ENCODE results near the gene CFAP299. TPM values are rescaled to one million over a fixed set of nuclear protein-coding genes. Genes with fewer than 3 reads are reported as not detected.

CFAP299 gene
- total RNA-seq, 2 experiments from 2014 or later: 0.63 to 3.7 TPM

DNA sequence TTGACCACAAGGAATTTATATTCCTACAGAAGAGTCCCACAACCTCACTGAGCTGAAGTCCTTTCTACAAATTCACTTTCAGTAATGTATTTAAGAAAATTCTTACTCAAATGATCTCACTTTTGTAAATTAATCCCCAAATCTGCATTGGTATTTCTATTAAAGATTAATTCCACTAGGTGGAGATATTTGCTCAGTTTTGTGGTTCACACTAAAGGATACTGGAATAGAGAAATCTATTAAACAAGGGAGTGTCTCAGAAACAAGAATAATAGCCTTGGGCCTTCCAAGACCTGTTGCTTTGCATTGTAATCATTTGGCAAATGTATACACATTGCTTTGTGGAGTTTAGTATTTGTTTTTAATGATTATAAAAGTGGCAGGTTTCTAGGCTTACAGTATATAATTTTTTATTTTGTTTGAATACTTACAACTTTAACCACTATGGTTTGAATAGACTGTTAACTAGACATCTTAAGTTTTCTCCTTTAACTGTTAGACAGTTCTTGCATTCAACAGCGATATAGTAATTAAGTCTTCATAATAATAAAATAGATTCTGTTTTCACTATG, 25.9 kb downstream of the CFAP299 start:
- ChIA-PET CTCF (ENCODE audit: unreplicated experiment) (no interaction called here), POLR2A (interaction anchor here (0.6 to 2.6 kb wide), 4 partner anchors 669 to 693 kb away, joined by 3 to 16 read pairs (median 10); partner anchors contain the start of gene BMP3)
- Histone ChIP-seq H2AFZ (ENCODE audit: low read length) (no peak overlapping the region), H3K9me2 (ENCODE audit: insufficient read depth, low read length) (no peaks in the 10 kb centered on the region), H4K20me1 (ENCODE audit: insufficient read depth, low read length) (no peaks in the 10 kb centered on the region), H3K36me3 (ENCODE audit: insufficient read depth, low read length) (peaks cover 20% of the 10 kb centered on the region), H3K4me2 (ENCODE audit: low read length) (no peak overlapping the region), H3K27ac (ENCODE audit: low read depth, low read length, poor library complexity, severe bottlenecking) (no peak overlapping the region), H3K9me3 (ENCODE audit: low read length) (peaks cover 19% of the 10 kb centered on the region), H3K79me2 (ENCODE audit: insufficient read depth, low read depth, low read length) (no peaks in the 10 kb centered on the region), H3K4me1 (ENCODE audit: insufficient read depth, low read length, poor library complexity, severe bottlenecking) (peaks cover 32% of the 10 kb centered on the region), H3K4me3 (ENCODE audit: low read depth, low read length, poor library complexity, severe bottlenecking) (no peak overlapping the region)
- intact Hi-C loops (cut with micrococcal nuclease; ENCODE audit: unreplicated experiment): loop anchor here (1.0 kb wide), 1 partner anchor 1045 kb away; no protein-coding TSS in a partner anchor
- BruUV-seq (replicated peaks): no TSS peak
- DNase-seq (ENCODE audit: low spot score): peak; percentile 76
- TF ChIP-seq, protein P1, sequence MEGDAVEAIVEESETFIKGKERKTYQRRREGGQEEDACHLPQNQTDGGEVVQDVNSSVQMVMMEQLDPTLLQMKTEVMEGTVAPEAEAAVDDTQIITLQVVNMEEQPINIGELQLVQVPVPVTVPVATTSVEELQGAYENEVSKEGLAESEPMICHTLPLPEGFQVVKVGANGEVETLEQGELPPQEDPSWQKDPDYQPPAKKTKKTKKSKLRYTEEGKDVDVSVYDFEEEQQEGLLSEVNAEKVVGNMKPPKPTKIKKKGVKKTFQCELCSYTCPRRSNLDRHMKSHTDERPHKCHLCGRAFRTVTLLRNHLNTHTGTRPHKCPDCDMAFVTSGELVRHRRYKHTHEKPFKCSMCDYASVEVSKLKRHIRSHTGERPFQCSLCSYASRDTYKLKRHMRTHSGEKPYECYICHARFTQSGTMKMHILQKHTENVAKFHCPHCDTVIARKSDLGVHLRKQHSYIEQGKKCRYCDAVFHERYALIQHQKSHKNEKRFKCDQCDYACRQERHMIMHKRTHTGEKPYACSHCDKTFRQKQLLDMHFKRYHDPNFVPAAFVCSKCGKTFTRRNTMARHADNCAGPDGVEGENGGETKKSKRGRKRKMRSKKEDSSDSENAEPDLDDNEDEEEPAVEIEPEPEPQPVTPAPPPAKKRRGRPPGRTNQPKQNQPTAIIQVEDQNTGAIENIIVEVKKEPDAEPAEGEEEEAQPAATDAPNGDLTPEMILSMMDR (conservative IDR thresholded peaks at IDR 0.05; ENCODE audit: low read length): peak; percentile 93
- no peak for TF ChIP-seq EZH2phosphoT487 (IDR thresholded peaks at IDR 0.05; ENCODE audit: borderline replicate concordance, low read depth, low read length)

DNA sequence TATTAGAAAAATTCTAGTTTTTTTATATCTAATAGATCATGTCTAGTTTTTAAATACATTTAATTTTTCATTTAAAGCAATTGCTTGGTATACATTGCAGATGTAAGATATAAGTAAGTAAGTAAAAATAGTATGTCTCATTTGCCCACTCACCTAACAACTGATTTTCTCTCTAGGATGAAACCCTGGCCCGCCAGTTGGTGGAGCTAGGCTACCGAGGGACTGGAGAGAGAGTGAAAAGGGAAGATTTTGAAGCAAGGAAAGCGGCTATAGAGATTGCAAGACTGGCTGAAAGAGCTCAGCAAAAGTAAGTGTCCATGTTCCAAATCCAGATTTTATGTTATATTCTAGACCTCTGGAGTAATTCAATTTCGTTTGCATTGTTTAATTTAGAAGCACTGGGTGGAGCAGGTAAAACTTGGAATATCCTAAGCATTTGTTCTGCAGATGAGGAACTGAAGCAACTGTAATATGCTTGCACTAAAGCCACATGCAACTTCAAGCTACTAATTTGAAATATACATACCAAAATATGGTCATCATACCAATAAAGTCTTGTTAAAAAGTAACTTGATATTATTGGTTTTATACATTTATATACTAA, 27.1 kb downstream of the CFAP299 start:
- Histone ChIP-seq H3K9me2 (ENCODE audit: insufficient read depth, low read length) (no peaks in the 10 kb centered on the region), H3K4me1 (ENCODE audit: insufficient read depth, low read length, poor library complexity, severe bottlenecking) (peaks cover 40% of the 10 kb centered on the region), H3K27ac (ENCODE audit: low read depth, low read length, poor library complexity, severe bottlenecking) (peak overlapping the region; percentile 51), H2AFZ (ENCODE audit: low read length) (peak overlapping the region; percentile 52; the same call in 1 of the 2 replicates), H3K4me3 (ENCODE audit: low read depth, low read length, poor library complexity, severe bottlenecking) (peak overlapping the region; percentile 28), H3K79me2 (ENCODE audit: insufficient read depth, low read depth, low read length) (no peaks in the 10 kb centered on the region), H3K9me3 (ENCODE audit: low read length) (peaks cover 31% of the 10 kb centered on the region), H4K20me1 (ENCODE audit: insufficient read depth, low read length) (no peaks in the 10 kb centered on the region), H3K36me3 (ENCODE audit: insufficient read depth, low read length) (peaks cover 32% of the 10 kb centered on the region), H3K4me2 (ENCODE audit: low read length) (peak overlapping the region; percentile 46)
- intact Hi-C loops (cut with micrococcal nuclease; ENCODE audit: unreplicated experiment): loop anchor here (1.0 to 2.0 kb wide), 6 partner anchors 628 to 989 kb away; no protein-coding TSS in a partner anchor
- CTCF ChIA-PET (ENCODE audit: unreplicated experiment): interaction anchor here (0.6 to 1.3 kb wide), 7 partner anchors 670 to 992 kb away, joined by 3 to 8 read pairs (median 3); no protein-coding TSS in a partner anchor
- BruUV-seq (replicated peaks): no TSS peak
- TF ChIP-seq, protein P1 (conservative IDR thresholded peaks at IDR 0.05; ENCODE audit: low read length): peak; percentile 98
- no peak for TF ChIP-seq EZH2phosphoT487 (IDR thresholded peaks at IDR 0.05; ENCODE audit: borderline replicate concordance, low read depth, low read length)
- POLR2A ChIA-PET: interaction anchor here (0.6 to 2.6 kb wide), 15 partner anchors 238 to 1246 kb away, joined by 3 to 16 read pairs (median 5); no protein-coding TSS in a partner anchor
- DNase-seq (ENCODE audit: low spot score): peak; percentile 86
